ENCODE data around the gene KCNJ12.
"Not testable (repeated sequence)": the region's sequence is repeated elsewhere in the genome, so short reads cannot be mapped to it uniquely, and the experiment has no call there.

GRCh38 chr17:21434976-21435375 lies 58.8 kb downstream of the KCNJ12 start:
- TF ChIP-seq FOXM1 (CRISPR knock-in tag; IDR thresholded peaks at IDR 0.05); MAFF (IDR thresholded peaks at IDR 0.05; ENCODE audit: low read depth, low read length); PRPF4 (IDR thresholded peaks at IDR 0.05; ENCODE audit: low read depth, low read length, poor library complexity, severe bottlenecking); ELF4 (CRISPR knock-in tag; IDR thresholded peaks at IDR 0.05; ENCODE audit: borderline replicate concordance); HNF4G (IDR thresholded peaks at IDR 0.05; ENCODE audit: borderline replicate concordance, low read depth, low read length); HNF4G (CRISPR knock-in tag; IDR thresholded peaks at IDR 0.05; ENCODE audit: borderline replicate concordance, low read depth); CBX5 (CRISPR knock-in tag; IDR thresholded peaks at IDR 0.05; ENCODE audit: borderline replicate concordance); SMC3 (IDR thresholded peaks at IDR 0.05; ENCODE audit: low read length); CTCF (CRISPR knock-in tag; IDR thresholded peaks at IDR 0.05): not testable (repeated sequence)

Measured in HepG2 (cell line).